ENCODE data around the gene GATAD2B. TPM values are rescaled to one million over a fixed set of nuclear protein-coding genes. Genes with fewer than 3 reads are reported as not detected.
A peak's percentile ranks its signal among the peaks of the same experiment; 100 is the strongest.

Gene GATAD2B
- total and polyA plus RNA-seq, 2 donors (not counting 1 experiment from before 2014, with no cell fraction given), result 4.8 to 5.2 TPM

- H3K27ac ChIP-seq (ENCODE audit: insufficient read depth, low read length), result peak within 1 kb of the TSS; percentile 94
- H3K36me3 ChIP-seq (ENCODE audit: control insufficient read depth, insufficient read depth, low read length), result peaks cover 18% of the 10 kb centered on the region
- peaks cover 4% of the 10 kb centered on the region for H3K4me1 ChIP-seq (ENCODE audit: control insufficient read depth, extremely low read depth, insufficient read depth, low read length)
- DNase-seq (ENCODE audit: low read depth in 2 of 2), result peak; percentile 64 to 73
- H2AFZ ChIP-seq (ENCODE audit: low read length), result peak within 1 kb of the TSS; percentile 52
- H4K20me1 ChIP-seq (ENCODE audit: control insufficient read depth, extremely low read depth, insufficient read depth, low read length), result no peaks in the 10 kb centered on the region
- H3K79me2 ChIP-seq (ENCODE audit: control insufficient read depth, insufficient read depth, low read length), result peaks cover 15% of the 10 kb centered on the region
- no peaks in the 10 kb centered on the region for H3K27me3 ChIP-seq (ENCODE audit: control insufficient read depth, insufficient read depth, low read length)
- no peak for TF ChIP-seq EZH2 (IDR thresholded peaks at IDR 0.05; ENCODE audit: low read length, missing control alignments)
- TF ChIP-seq, protein P1, sequence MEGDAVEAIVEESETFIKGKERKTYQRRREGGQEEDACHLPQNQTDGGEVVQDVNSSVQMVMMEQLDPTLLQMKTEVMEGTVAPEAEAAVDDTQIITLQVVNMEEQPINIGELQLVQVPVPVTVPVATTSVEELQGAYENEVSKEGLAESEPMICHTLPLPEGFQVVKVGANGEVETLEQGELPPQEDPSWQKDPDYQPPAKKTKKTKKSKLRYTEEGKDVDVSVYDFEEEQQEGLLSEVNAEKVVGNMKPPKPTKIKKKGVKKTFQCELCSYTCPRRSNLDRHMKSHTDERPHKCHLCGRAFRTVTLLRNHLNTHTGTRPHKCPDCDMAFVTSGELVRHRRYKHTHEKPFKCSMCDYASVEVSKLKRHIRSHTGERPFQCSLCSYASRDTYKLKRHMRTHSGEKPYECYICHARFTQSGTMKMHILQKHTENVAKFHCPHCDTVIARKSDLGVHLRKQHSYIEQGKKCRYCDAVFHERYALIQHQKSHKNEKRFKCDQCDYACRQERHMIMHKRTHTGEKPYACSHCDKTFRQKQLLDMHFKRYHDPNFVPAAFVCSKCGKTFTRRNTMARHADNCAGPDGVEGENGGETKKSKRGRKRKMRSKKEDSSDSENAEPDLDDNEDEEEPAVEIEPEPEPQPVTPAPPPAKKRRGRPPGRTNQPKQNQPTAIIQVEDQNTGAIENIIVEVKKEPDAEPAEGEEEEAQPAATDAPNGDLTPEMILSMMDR (conservative IDR thresholded peaks at IDR 0.05 in 1 of 2, IDR thresholded peaks at IDR 0.05 in 1 of 2; ENCODE audit: low read depth in 1 of 2, low read length in 2 of 2), result peak; percentile 75 to 80
- peak within 1 kb of the TSS; percentile 66 to 91 (median 84) for H3K4me3 ChIP-seq (replicated peaks in 1 of 4; ENCODE audit: control extremely low read depth in 1 of 4, insufficient read depth in 1 of 4, low read depth in 3 of 4, low read length in 4 of 4)
- no peaks in the 10 kb centered on the region for H3K9me3 ChIP-seq (ENCODE audit: control insufficient read depth, insufficient read depth, low read depth, low read length)
- peak within 1 kb of the TSS; percentile 94 for H3K9ac ChIP-seq (ENCODE audit: insufficient read depth, low read length)
- H3K4me2 ChIP-seq (ENCODE audit: extremely low read depth, insufficient read depth, low read length), result peak within 1 kb of the TSS; percentile 99
These were observed 24.0 kb upstream of the GATAD2B start, which contains the start of gene DENND4B for GRCh38 chr1:153946622-153947241. Gene DENND4B, minus strand, starts transcription at chr1:153946718. Its CDS starts 2,344 bp downstream, at chr1:153944374.

- Histone ChIP-seq H3K4me3 (replicated peaks in 1 of 4; ENCODE audit: control extremely low read depth in 1 of 4, insufficient read depth in 1 of 4, low read depth in 3 of 4, low read length in 4 of 4) (peak overlapping the region; percentile 66 to 91 (median 84)), H3K4me2 (ENCODE audit: extremely low read depth, insufficient read depth, low read length) (peak overlapping the region; percentile 99), H3K36me3 (ENCODE audit: control insufficient read depth, insufficient read depth, low read length) (peaks cover 15% of the 10 kb centered on the region), H4K20me1 (ENCODE audit: control insufficient read depth, extremely low read depth, insufficient read depth, low read length) (no peaks in the 10 kb centered on the region), H3K27me3 (ENCODE audit: control insufficient read depth, insufficient read depth, low read length) (no peaks in the 10 kb centered on the region), H3K4me1 (ENCODE audit: control insufficient read depth, extremely low read depth, insufficient read depth, low read length) (peaks cover 4% of the 10 kb centered on the region), H2AFZ (ENCODE audit: low read length) (peak overlapping the region; percentile 52), H3K9ac (ENCODE audit: insufficient read depth, low read length) (peak overlapping the region; percentile 94), H3K79me2 (ENCODE audit: control insufficient read depth, insufficient read depth, low read length) (peaks cover 15% of the 10 kb centered on the region), H3K9me3 (ENCODE audit: control insufficient read depth, insufficient read depth, low read depth, low read length) (no peaks in the 10 kb centered on the region), H3K27ac (ENCODE audit: insufficient read depth, low read length) (peak overlapping the region; percentile 94)
- DNase-seq (ENCODE audit: low read depth in 2 of 2), result peak; percentile 61 to 70
- TF ChIP-seq, protein P1 (conservative IDR thresholded peaks at IDR 0.05 in 1 of 2, IDR thresholded peaks at IDR 0.05 in 1 of 2; ENCODE audit: low read depth in 1 of 2, low read length in 2 of 2), result no peak
- TF ChIP-seq EZH2 (IDR thresholded peaks at IDR 0.05; ENCODE audit: low read length, missing control alignments), result no peak
These were observed 23.2 kb upstream of the GATAD2B start for GRCh38 chr1:153945795-153946621.

- Histone ChIP-seq H3K9ac (ENCODE audit: insufficient read depth, low read length) (peak overlapping the region; percentile 94), H3K36me3 (ENCODE audit: control insufficient read depth, insufficient read depth, low read length) (peaks cover 15% of the 10 kb centered on the region), H3K27me3 (ENCODE audit: control insufficient read depth, insufficient read depth, low read length) (no peaks in the 10 kb centered on the region), H3K4me1 (ENCODE audit: control insufficient read depth, extremely low read depth, insufficient read depth, low read length) (peaks cover 4% of the 10 kb centered on the region), H3K79me2 (ENCODE audit: control insufficient read depth, insufficient read depth, low read length) (peaks cover 15% of the 10 kb centered on the region), H3K27ac (ENCODE audit: insufficient read depth, low read length) (peak overlapping the region; percentile 94), H3K4me2 (ENCODE audit: extremely low read depth, insufficient read depth, low read length) (peak overlapping the region; percentile 99), H2AFZ (ENCODE audit: low read length) (peak overlapping the region; percentile 52), H4K20me1 (ENCODE audit: control insufficient read depth, extremely low read depth, insufficient read depth, low read length) (no peaks in the 10 kb centered on the region), H3K9me3 (ENCODE audit: control insufficient read depth, insufficient read depth, low read depth, low read length) (no peaks in the 10 kb centered on the region), H3K4me3 (replicated peaks in 1 of 4; ENCODE audit: control extremely low read depth in 1 of 4, insufficient read depth in 1 of 4, low read depth in 3 of 4, low read length in 4 of 4) (peak overlapping the region; percentile 66 to 91 (median 84))
- TF ChIP-seq EZH2 (IDR thresholded peaks at IDR 0.05; ENCODE audit: low read length, missing control alignments), result no peak
- TF ChIP-seq, protein P1 (conservative IDR thresholded peaks at IDR 0.05 in 1 of 2, IDR thresholded peaks at IDR 0.05 in 1 of 2; ENCODE audit: low read depth in 1 of 2, low read length in 2 of 2), result no peak
- DNase-seq (ENCODE audit: low read depth in 2 of 2), result peak; percentile 51 to 64
These were observed 22.5 kb upstream of the GATAD2B start for GRCh38 chr1:153945131-153945794.

Data from fibroblast of lung (primary cell).